Esophagus squamous epithelium (tissue), 4 donors: ENCODE data around the gene GALNT17.

ENCODE experiments used
- POLR2A ChIP-seq, 4 donors: fragments of 450-650 bp; IDR thresholded peaks; one replicate each; pipeline ENCODE4 v1.6.1; 2017; ENCODE audit warnings: antibody characterized with exemption in 4 of 4, mild to moderate bottlenecking in 4 of 4, moderate library complexity in 3 of 4
- TF ChIP-seq, protein P1 (sequence below), 6 experiments: fragments of 450-650 bp in 4 of 6; fragments of 200-600 bp in 2 of 6; sonication (generic) in 2 of 6; IDR thresholded peaks; one replicate each; pipeline ENCODE4 v1.5.1; 2016 to 2019; ENCODE audit warnings: antibody characterized with exemption in 6 of 6, mild to moderate bottlenecking in 4 of 6, moderate library complexity in 4 of 6

DNA sequence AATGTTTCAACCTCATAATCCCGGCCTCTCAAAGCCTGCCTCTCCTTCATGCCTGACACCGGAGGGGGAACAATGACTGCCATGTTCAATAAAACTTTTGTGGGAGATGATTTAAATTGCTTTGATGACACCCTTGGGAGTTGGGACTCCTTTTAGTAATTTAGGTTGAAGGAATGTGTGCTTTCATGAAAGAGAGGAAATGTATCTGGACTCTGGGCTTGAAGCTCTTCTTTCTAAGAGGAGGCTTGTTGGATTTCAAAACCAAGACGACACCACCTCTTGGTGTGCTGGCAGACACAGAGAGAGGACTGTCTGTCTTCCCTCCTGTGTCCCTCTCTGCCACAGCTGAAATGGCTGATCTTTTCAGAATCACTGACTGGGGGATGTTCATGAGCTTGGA, 168.1 kb downstream of the GALNT17 start:
- TF ChIP-seq, protein P1, sequence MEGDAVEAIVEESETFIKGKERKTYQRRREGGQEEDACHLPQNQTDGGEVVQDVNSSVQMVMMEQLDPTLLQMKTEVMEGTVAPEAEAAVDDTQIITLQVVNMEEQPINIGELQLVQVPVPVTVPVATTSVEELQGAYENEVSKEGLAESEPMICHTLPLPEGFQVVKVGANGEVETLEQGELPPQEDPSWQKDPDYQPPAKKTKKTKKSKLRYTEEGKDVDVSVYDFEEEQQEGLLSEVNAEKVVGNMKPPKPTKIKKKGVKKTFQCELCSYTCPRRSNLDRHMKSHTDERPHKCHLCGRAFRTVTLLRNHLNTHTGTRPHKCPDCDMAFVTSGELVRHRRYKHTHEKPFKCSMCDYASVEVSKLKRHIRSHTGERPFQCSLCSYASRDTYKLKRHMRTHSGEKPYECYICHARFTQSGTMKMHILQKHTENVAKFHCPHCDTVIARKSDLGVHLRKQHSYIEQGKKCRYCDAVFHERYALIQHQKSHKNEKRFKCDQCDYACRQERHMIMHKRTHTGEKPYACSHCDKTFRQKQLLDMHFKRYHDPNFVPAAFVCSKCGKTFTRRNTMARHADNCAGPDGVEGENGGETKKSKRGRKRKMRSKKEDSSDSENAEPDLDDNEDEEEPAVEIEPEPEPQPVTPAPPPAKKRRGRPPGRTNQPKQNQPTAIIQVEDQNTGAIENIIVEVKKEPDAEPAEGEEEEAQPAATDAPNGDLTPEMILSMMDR (IDR thresholded peaks at IDR 0.05) = no peak
- TF ChIP-seq POLR2A (IDR thresholded peaks at IDR 0.05) = no peak
